GM12874 (cell line): ENCODE data around the gene LSM14B.

ENCODE experiments used
- CTCF ChIP-seq: IDR thresholded peaks from 2 replicates; pipeline ENCODE4 v1.5.1; 2011; ENCODE audit warnings: low read depth, mild to moderate bottlenecking, control low read depth, low read length, moderate library complexity; ENCODE audit not compliant: insufficient read depth

LSM14B gene

DNA sequence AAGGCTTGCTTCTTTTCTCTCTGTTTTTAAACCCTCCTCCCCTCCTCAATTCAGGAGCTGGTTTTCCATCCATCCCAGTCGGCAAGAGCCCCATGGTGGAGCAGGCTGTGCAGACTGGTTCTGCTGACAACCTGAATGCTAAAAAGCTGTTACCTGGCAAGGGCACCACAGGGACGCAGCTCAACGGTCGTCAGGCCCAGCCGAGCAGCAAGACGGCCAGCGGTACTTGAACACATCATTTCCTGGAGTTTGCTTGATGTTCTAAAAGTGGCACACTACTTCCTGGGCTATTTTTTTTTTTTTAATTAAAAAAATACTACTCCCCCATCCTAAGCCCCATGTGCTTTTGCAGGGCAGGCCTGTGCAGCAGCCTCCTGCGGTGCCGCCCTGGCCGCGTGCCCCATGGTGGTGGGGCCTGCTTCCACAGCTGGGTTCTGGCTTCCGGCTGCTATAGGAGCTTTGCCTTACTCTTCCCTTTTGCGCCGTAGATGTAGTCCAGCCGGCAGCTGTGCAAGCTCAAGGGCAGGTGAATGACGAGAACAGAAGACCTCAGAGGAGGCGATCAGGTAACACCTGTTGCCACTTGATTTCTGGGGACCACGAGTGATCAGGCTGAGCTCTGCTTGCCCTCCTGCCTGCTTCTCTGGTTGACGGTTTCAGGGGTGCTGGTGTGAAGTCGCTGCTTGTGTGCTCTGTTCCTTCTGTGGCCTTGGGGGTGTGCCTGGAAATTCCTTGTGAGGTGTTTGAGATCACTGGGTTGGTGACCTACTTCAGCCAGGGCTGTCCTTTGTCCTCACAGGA, 7.7 kb downstream of the LSM14B start:
- no peak for TF ChIP-seq CTCF

- no peak for TF ChIP-seq CTCF
Observed at GRCh38 chr20:62131560-62132320, 9.5 kb downstream of the LSM14B start.

DNA sequence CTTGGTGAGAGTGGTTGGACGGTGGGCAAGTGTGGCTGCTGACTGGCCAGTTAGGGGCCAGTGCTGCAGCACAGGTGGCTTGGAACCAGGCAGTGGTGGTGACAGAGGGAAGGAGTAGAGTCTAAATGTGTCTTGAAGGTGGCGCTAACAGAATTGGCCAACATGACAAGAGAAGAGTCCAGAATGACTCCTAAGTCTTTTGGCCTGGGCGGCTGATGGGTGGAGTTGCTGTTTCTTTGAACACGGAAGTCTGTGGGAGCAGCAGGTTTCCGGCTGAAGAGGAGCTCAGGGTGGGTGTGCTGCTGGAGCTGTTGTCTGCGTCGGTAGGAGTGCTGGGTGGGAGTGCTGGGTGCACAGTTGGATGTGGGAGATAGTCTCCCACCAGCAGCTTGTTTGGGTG, 10.1 kb downstream of the LSM14B start:
- TF ChIP-seq CTCF, result no peak

GRCh38 chr20:62133051-62133845, 11.0 kb downstream of the LSM14B start:
- TF ChIP-seq CTCF, result no peak

DNA sequence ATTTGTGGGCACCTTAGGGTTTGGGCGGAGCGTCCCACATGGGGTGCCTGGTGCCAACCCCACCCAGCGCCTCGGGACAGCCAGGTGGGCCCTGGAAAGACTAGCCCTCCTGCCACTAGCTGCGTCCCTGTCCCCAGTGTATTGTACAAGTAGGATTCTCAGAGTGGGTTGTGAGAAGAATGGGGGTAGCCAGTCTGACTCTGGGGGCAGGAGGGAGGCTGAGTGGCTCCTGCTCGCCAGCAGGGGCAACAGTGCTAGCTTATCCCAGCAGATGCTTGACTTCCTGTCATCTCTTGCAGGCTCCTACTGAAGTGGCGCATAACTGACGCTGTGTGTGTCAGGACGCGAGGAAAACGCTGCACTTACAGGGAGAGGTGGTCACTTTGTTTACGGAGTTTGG, 11.6 kb downstream of the LSM14B start:
- peak; percentile 19; the same call in 1 of the 2 replicates for TF ChIP-seq CTCF

DNA sequence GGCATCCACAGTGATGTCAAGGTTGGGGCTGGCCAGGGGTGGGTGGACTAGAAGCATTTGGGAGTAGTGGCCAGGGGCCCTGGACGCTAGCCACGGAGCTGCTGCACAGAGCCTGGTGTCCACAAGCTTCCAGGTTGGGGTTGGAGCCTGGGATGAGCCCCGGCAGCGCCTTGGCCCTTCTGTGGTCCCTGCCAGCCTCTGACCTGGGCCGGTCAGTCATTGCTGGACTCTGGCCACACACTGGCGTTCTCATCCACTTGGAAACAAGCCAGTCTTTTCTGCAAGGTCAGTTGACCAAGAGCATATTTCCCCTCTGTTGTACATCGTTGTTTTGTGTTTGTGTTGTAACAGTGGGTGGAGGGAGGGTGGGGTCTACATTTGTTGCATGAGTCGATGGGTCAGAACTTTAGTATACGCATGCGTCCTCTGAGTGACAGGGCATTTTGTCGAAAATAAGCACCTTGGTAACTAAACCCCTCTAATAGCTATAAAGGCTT, 12.5 kb downstream of the LSM14B start:
- TF ChIP-seq CTCF, result no peak
